OCI-LY3 (cell line): ENCODE measurements around the gene GRAMD1A.
"Not testable (repeated sequence)": the region's sequence is repeated elsewhere in the genome, so short reads cannot be mapped to it uniquely, and the experiment has no call there.

Experiments
- CTCF ChIP-seq: fragments of 200-600, 300-600 bp; sonication (generic); IDR thresholded peaks from 2 replicates; pipeline ENCODE4 v1.5.1; 2014; ENCODE audit warnings: antibody characterized with exemption, low read length, low read depth
- EZH2phosphoT487 ChIP-seq: fragments of 200-600 bp; shearing (Covaris generic); IDR thresholded peaks from 2 replicates; pipeline ENCODE4 v1.6.1; 2018; ENCODE audit warnings: antibody characterized with exemption, mixed run types, low read depth

DNA sequence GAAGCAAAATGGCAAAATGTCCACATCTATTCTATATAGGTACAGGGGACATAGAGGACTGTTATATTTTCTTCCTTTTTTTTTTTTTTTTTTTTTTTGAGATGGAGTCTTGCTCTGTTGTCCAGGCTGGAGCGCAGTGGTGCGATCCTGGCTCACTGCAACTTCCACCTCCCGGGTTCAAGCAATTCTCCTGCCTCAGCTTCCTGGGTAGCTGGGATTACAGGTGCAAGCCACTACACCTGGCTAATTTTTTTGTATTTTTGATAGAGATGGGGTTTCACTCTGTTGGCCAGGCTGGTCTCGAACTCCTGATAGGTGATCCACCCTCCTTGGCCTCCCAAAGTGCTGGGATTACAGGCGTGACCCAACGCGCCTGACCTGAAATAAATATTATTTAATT is 1.9 kb upstream of the GRAMD1A start:
- not testable (repeated sequence) for TF ChIP-seq CTCF, EZH2phosphoT487
